GM23248 (cell line): ENCODE measurements around the gene COL18A1. TPM values are rescaled to one million over a fixed set of nuclear protein-coding genes. Genes with fewer than 3 reads are reported as not detected.

ENCODE experiments used
- DNase-seq: peaks from one replicate; pipeline ENCODE4 v3.0.0-alpha.2; 2015
- H2AFZ ChIP-seq: fragments of 200-600 bp; sonication (generic); 2 replicates; pipeline ENCODE4 v1.6.1; 2016; ENCODE audit warnings: antibody characterized with exemption
- H3F3A ChIP-seq: fragments of 200-600 bp; sonication (generic); 2 replicates; pipeline ENCODE4 v1.6.1; 2016; ENCODE audit warnings: mild to moderate bottlenecking, antibody characterized with exemption, mixed run types; ENCODE audit not compliant: insufficient read depth
- H3K27ac ChIP-seq: fragments of 200-600 bp; sonication (generic); 2 replicates; pipeline ENCODE4 v1.5.1; 2016; ENCODE audit warnings: mild to moderate bottlenecking
- H3K27me3 ChIP-seq: fragments of 200-600 bp; sonication (generic); replicated peaks from 2 replicates; pipeline ENCODE4 v1.6.1; 2016; ENCODE audit warnings: mild to moderate bottlenecking; ENCODE audit not compliant: insufficient read depth
- H3K36me3 ChIP-seq: fragments of 200-600 bp; sonication (generic); 2 replicates; pipeline ENCODE4 v1.6.1; 2016; ENCODE audit warnings: low read depth, mild to moderate bottlenecking
- H3K4me1 ChIP-seq: fragments of 200-600 bp; sonication (generic); 2 replicates; pipeline ENCODE4 v1.6.1; 2016; ENCODE audit warnings: mild to moderate bottlenecking; ENCODE audit not compliant: insufficient read depth
- H3K4me2 ChIP-seq: fragments of 200-600 bp; sonication (generic); one replicate; pipeline ENCODE4 v1.6.1; 2016; ENCODE audit warnings: mild to moderate bottlenecking; ENCODE audit not compliant: unreplicated experiment
- H3K4me3 ChIP-seq: fragments of 200-600 bp; sonication (generic); 2 replicates; pipeline ENCODE4 v1.5.1; 2016; ENCODE audit warnings: mild to moderate bottlenecking
- H3K79me2 ChIP-seq: fragments of 200-600 bp; sonication (generic); 2 replicates; pipeline ENCODE4 v1.6.1; 2016; ENCODE audit warnings: mild to moderate bottlenecking; ENCODE audit not compliant: insufficient read depth
- H3K9ac ChIP-seq: fragments of 200-600 bp; sonication (generic); 2 replicates; pipeline ENCODE4 v1.6.1; 2016; ENCODE audit warnings: mild to moderate bottlenecking
- H3K9me2 ChIP-seq: fragments of 200-600 bp; sonication (generic); 2 replicates; pipeline ENCODE4 v1.6.1; 2016; ENCODE audit warnings: mixed run types, mild to moderate bottlenecking, moderate library complexity; ENCODE audit not compliant: insufficient read depth
- H3K9me3 ChIP-seq: fragments of 200-600 bp; sonication (generic); one replicate; pipeline ENCODE4 v1.6.1; 2017; ENCODE audit warnings: low read depth
- H4K20me1 ChIP-seq: fragments of 200-600 bp; sonication (generic); 2 replicates; pipeline ENCODE4 v1.6.0; 2016; ENCODE audit not compliant: insufficient read depth
- EZH2 ChIP-seq: fragments of 200-600 bp; sonication (generic); IDR thresholded peaks from 2 replicates; pipeline ENCODE4 v1.6.1; 2018; ENCODE audit warnings: antibody characterized with exemption, mild to moderate bottlenecking; ENCODE audit not compliant: insufficient read depth, poor library complexity, severe bottlenecking
- EZH2phosphoT487 ChIP-seq: fragments of 200-600 bp; sonication (generic); IDR thresholded peaks from 2 replicates; pipeline ENCODE4 v1.6.1; 2018; ENCODE audit warnings: antibody characterized with exemption, moderate library complexity, mild to moderate bottlenecking, low read depth; ENCODE audit not compliant: insufficient read depth
- WGBS, 2 experiments: methylation state at CpG; one replicate each; pipeline ENCODE4 v1.1.6; 2015 to 2017; ENCODE audit warnings: low lambda C conversion rate in 2 of 2, low coverage in 1 of 2; ENCODE audit errors: missing lambda C conversion rate in 2 of 2; 5-methylcytosine and 5-hydroxymethylcytosine counted together
- in situ Hi-C: fragments of 300-500 bp; cut with MboI; formaldehyde crosslinking; loops from 2 replicates; pipeline ENCODE4 v1.15.0; 2020
- polyA plus RNA-seq: library from polyadenylated mRNA; unstranded; fragments of >200 nt; fragmentation: Nextera tagmentation; extraction: Ambion mirVana; gene quantifications from 2 replicates; pipeline ENCODE4 v1.2.1, GENCODE V29; 2016
- total RNA-seq: library from RNA; depleted of rRNA; stranded (reverse); fragments of >200 nt; shearing (Covaris generic); gene quantifications from 2 replicates; pipeline ENCODE4 v1.2.3, GENCODE V29; 2014

Gene COL18A1
- total and polyA plus RNA-seq, 2 experiments from 2014 or later = 1.7 to 30.5 TPM

DNA sequence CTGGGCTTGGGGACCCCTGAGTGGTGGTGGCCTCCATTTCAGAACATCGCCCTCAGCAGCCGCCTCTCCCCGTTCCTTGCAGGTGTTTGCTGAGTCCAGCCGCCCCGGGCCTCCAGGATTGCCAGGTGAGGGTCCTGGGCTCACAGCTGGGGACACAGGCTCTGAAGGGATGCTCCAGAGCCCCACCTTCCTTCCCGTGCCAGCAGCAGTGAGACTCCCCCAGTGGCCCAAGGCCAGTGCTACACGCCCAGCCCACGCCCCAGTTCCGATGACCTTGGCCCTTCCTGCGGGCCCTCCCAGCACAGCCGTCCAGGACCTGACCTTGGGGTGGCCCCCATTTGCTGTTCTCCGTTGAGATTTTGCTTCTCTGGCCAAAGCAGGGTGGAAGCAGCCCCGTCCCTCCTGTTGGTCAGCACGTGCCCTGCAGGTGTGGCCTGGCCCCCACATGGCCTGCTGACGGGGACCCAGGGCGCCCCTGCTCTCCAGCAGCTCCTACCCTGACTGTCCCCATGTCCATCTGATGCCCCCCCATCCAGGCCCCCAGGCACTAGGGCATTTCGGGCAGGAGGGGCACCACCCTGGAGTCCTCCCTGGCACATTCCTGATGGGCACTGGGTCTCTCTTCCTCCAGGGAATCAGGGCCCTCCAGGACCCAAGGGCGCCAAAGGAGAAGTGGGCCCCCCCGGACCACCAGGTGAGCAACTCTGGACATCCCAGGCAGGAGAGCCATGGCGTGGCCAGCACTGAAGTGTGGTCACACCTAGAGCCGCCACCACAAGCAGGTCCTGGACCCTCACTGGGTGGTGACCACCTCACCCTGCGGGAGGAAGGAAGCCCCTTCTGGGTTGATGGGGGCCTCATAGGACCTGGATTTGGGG, 92.2 kb downstream of the COL18A1 start:
- no peaks in the 10 kb centered on the region for H3K79me2 ChIP-seq
- no peak overlapping the region for H2AFZ ChIP-seq
- no peaks in the 10 kb centered on the region for H3K36me3 ChIP-seq
- no peaks in the 10 kb centered on the region for H3K9me2 ChIP-seq
- no peak for DNase-seq
- no peak overlapping the region for H3K27ac ChIP-seq
- TF ChIP-seq EZH2phosphoT487 (no peak), EZH2 (no peak)
- no peaks in the 10 kb centered on the region for H3K4me1 ChIP-seq
- no peaks in the 10 kb centered on the region for H3F3A ChIP-seq
- no peak overlapping the region for H3K9ac ChIP-seq
- no peaks in the 10 kb centered on the region for H3K27me3 ChIP-seq
- H4K20me1 ChIP-seq = no peaks in the 10 kb centered on the region
- no peak overlapping the region for H3K4me3 ChIP-seq
- H3K4me2 ChIP-seq = no peak overlapping the region
- in situ Hi-C loops = no loop called here
- no peaks in the 10 kb centered on the region for H3K9me3 ChIP-seq
- 84 to 90% methylated on average over 22 of the region's 22 CpGs for WGBS, 2 experiments

DNA sequence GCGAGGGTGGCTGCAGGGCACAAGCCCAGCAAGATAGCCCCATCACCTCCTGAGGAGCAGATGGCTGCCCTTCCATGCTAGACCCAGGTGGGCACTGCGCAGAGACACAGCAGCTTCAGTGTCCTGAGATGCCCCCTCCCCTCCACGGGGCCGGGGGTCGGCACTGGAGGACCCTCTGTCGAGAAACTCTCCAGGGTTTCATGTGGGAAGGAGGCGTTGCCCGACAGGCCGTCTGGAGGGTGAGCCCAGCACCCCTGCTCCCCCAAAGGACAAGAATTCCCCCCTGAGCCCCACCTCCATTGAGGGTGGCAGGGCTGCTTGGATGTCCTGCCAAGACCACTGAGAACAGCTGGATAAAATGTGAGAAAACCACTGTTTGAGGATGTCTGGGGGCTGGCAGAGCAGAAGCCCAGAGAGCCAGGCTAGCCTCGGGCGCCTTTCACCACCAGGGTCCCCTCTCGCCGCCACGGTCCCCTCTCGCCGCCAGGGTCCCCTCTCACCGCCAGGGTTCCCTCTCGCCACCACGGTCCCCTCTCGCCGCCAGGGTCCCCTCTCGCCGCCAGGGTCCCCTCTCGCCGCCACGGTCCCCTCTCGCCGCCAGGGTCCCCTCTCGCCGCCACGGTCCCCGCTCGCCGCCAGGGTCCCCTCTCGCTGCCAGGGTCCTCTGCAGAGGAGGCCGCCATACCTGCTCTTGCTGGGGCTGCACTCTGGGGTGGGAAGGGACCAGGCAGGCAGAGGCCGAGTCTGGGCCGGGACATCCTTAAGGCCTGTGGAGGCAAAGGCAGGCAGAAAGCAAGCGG, 93.1 kb downstream of the COL18A1 start:
- no peak overlapping the region for H2AFZ ChIP-seq
- in situ Hi-C loops = no loop called here
- H4K20me1 ChIP-seq = no peaks in the 10 kb centered on the region
- H3K4me1 ChIP-seq = no peaks in the 10 kb centered on the region
- no peak for DNase-seq
- H3K9me3 ChIP-seq = no peaks in the 10 kb centered on the region
- H3K27me3 ChIP-seq = no peaks in the 10 kb centered on the region
- H3K79me2 ChIP-seq = no peaks in the 10 kb centered on the region
- 85 to 91% methylated on average over 19 to 39 of the region's 39 CpGs for WGBS, 2 experiments
- no peak overlapping the region for H3K27ac ChIP-seq
- no peaks in the 10 kb centered on the region for H3K36me3 ChIP-seq
- TF ChIP-seq EZH2phosphoT487 (no peak), EZH2 (no peak)
- H3K4me2 ChIP-seq = no peak overlapping the region
- no peak overlapping the region for H3K9ac ChIP-seq
- H3K9me2 ChIP-seq = no peaks in the 10 kb centered on the region
- no peaks in the 10 kb centered on the region for H3F3A ChIP-seq
- H3K4me3 ChIP-seq = no peak overlapping the region

DNA sequence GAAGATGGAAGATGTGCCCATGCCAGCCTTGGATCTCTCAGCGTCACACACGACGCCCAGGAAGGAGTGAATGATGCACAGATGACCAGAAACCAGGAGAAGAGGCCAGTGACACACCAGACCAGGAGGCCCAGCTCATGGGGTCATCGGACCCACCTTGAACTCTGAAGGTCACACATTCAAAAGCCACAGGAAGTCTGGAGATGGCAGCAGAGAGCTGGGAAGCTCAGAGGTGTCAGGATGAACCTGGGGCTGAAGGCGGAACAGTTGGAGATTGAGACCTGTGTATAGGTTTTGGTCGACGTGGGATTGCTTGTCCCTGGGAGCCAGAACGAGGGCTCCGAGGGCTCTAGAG, 93.7 kb downstream of the COL18A1 start:
- H3K9me2 ChIP-seq = no peaks in the 10 kb centered on the region
- no peaks in the 10 kb centered on the region for H3K27me3 ChIP-seq
- TF ChIP-seq EZH2phosphoT487 = no peak
- H3K79me2 ChIP-seq = no peaks in the 10 kb centered on the region
- no peaks in the 10 kb centered on the region for H3K36me3 ChIP-seq
- no peak for DNase-seq
- 84 to 90% methylated on average over 9 of the region's 9 CpGs for WGBS, 2 experiments
- H3K4me2 ChIP-seq = no peak overlapping the region
- H4K20me1 ChIP-seq = no peaks in the 10 kb centered on the region
- no peak overlapping the region for H2AFZ ChIP-seq
- H3K27ac ChIP-seq = no peak overlapping the region
- no peaks in the 10 kb centered on the region for H3F3A ChIP-seq
- H3K4me1 ChIP-seq = no peaks in the 10 kb centered on the region
- no peak overlapping the region for H3K9ac ChIP-seq
- H3K4me3 ChIP-seq = no peak overlapping the region
- no peaks in the 10 kb centered on the region for H3K9me3 ChIP-seq
- in situ Hi-C loops = no loop called here

DNA sequence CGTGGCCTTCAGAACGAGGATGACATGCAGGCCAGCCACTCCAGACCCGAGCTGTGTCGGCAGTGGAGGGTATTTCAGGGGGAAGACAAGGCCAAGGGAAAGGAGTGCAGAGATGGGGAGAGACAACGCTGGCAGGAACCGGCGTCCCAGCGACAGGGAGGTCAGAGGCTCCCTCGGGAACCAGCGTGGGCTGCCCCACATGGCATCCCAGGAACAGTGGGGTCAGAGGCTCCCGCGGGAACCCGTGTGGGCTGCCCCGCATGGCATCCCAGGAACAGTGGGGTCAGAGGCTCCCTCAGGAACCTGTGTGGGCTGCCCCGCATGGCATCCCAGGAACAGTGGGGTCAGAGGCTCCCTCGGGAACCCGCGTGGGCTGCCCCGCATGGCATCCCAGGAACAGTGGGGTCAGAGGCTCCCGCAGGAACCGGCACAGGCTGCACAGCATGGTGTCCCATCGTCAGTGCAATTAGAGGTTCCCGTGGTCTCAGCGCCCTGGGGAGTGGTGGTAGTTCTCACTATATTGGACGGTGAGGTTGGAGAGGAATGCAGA, 94.3 kb downstream of the COL18A1 start:
- no peak overlapping the region for H3K4me3 ChIP-seq
- no peaks in the 10 kb centered on the region for H3K36me3 ChIP-seq
- H3F3A ChIP-seq = no peaks in the 10 kb centered on the region
- no peak overlapping the region for H3K27ac ChIP-seq
- TF ChIP-seq EZH2phosphoT487 (no peak), EZH2 (no peak)
- no peak overlapping the region for H3K4me2 ChIP-seq
- H3K9ac ChIP-seq = no peak overlapping the region
- H3K4me1 ChIP-seq = no peaks in the 10 kb centered on the region
- in situ Hi-C loops = no loop called here
- 93 to 96% methylated on average over 22 to 25 of the region's 25 CpGs for WGBS, 2 experiments
- no peak overlapping the region for H2AFZ ChIP-seq
- DNase-seq = no peak
- H3K79me2 ChIP-seq = no peaks in the 10 kb centered on the region
- H3K27me3 ChIP-seq = no peaks in the 10 kb centered on the region
- no peaks in the 10 kb centered on the region for H4K20me1 ChIP-seq
- H3K9me3 ChIP-seq = no peaks in the 10 kb centered on the region
- no peaks in the 10 kb centered on the region for H3K9me2 ChIP-seq
